Parathyroid adenoma (tissue), 2 donors: ENCODE results near the gene CSNK1G3.

Experiments
- H2AFZ ChIP-seq: fragments of 300-600 bp; sonication (generic); one replicate; pipeline ENCODE4 v1.7.0; 2017; ENCODE audit warnings: antibody characterized with exemption, mild to moderate bottlenecking
- H3K27ac ChIP-seq: fragments of 300-600 bp; sonication (generic); one replicate; pipeline ENCODE4 v1.7.0; 2017
- H3K27me3 ChIP-seq: fragments of 300-600 bp; sonication (generic); one replicate; pipeline ENCODE4 v1.7.0; 2017; ENCODE audit warnings: low read length; ENCODE audit not compliant: control insufficient read depth, insufficient read depth
- H3K36me3 ChIP-seq: fragments of 300-600 bp; sonication (generic); one replicate; pipeline ENCODE4 v1.7.0; 2017; ENCODE audit warnings: low read length; ENCODE audit not compliant: control insufficient read depth, insufficient read depth
- H3K4me1 ChIP-seq: fragments of 300-600 bp; sonication (generic); one replicate; pipeline ENCODE4 v1.7.0; 2017; ENCODE audit warnings: control low read depth
- H3K4me2 ChIP-seq: fragments of 300-600 bp; sonication (generic); one replicate; pipeline ENCODE4 v1.7.0; 2017; ENCODE audit warnings: low read length
- H3K4me3 ChIP-seq: fragments of 300-600 bp; sonication (generic); one replicate; pipeline ENCODE4 v1.7.0; 2017; ENCODE audit warnings: low read depth, low read length
- H3K79me2 ChIP-seq: fragments of 300-600 bp; sonication (generic); one replicate; pipeline ENCODE4 v1.7.0; 2017; ENCODE audit warnings: control low read depth
- H3K9ac ChIP-seq: fragments of 300-600 bp; sonication (generic); one replicate; pipeline ENCODE4 v1.7.0; 2017; ENCODE audit warnings: mild to moderate bottlenecking
- H3K9me3 ChIP-seq: fragments of 300-600 bp; sonication (generic); one replicate; pipeline ENCODE4 v1.7.0; 2017; ENCODE audit warnings: low read length; ENCODE audit not compliant: control insufficient read depth
- TF ChIP-seq, protein P1 (sequence below): fragments of 300-600 bp; sonication (generic); IDR thresholded peaks from one replicate; pipeline ENCODE4 v1.7.0; 2017; ENCODE audit warnings: antibody characterized with exemption, mild to moderate bottlenecking
- donor health status: primary hyperparathyroidism.

CSNK1G3 gene

GRCh38 chr5:123538670-123539459 lies 26.9 kb downstream of the CSNK1G3 start:
- Histone ChIP-seq H3K4me1 (no peaks in the 10 kb centered on the region), H3K36me3 (no peaks in the 10 kb centered on the region), H3K4me3 (no peak overlapping the region), H3K79me2 (peaks cover 7% of the 10 kb centered on the region), H3K27ac (no peak overlapping the region), H3K9me3 (no peaks in the 10 kb centered on the region), H3K9ac (no peak overlapping the region), H2AFZ (no peak overlapping the region), H3K27me3 (no peaks in the 10 kb centered on the region), H3K4me2 (no peak overlapping the region)
- TF ChIP-seq, protein P1, sequence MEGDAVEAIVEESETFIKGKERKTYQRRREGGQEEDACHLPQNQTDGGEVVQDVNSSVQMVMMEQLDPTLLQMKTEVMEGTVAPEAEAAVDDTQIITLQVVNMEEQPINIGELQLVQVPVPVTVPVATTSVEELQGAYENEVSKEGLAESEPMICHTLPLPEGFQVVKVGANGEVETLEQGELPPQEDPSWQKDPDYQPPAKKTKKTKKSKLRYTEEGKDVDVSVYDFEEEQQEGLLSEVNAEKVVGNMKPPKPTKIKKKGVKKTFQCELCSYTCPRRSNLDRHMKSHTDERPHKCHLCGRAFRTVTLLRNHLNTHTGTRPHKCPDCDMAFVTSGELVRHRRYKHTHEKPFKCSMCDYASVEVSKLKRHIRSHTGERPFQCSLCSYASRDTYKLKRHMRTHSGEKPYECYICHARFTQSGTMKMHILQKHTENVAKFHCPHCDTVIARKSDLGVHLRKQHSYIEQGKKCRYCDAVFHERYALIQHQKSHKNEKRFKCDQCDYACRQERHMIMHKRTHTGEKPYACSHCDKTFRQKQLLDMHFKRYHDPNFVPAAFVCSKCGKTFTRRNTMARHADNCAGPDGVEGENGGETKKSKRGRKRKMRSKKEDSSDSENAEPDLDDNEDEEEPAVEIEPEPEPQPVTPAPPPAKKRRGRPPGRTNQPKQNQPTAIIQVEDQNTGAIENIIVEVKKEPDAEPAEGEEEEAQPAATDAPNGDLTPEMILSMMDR: no peak

- H3K9ac ChIP-seq: no peak overlapping the region
- no peaks in the 10 kb centered on the region for H3K36me3 ChIP-seq
- H3K4me3 ChIP-seq: no peak overlapping the region
- TF ChIP-seq, protein P1: no peak
- no peaks in the 10 kb centered on the region for H3K9me3 ChIP-seq
- no peak overlapping the region for H3K4me2 ChIP-seq
- H3K79me2 ChIP-seq: peaks cover 4% of the 10 kb centered on the region
- H3K27me3 ChIP-seq: no peaks in the 10 kb centered on the region
- H3K27ac ChIP-seq: no peak overlapping the region
- no peak overlapping the region for H2AFZ ChIP-seq
- H3K4me1 ChIP-seq: no peaks in the 10 kb centered on the region
Observed at GRCh38 chr5:123540534-123540933, 28.6 kb downstream of the CSNK1G3 start.

GRCh38 chr5:123543438-123543837 lies 31.5 kb downstream of the CSNK1G3 start:
- no peak overlapping the region for H3K9ac ChIP-seq
- H3K79me2 ChIP-seq: peaks cover 4% of the 10 kb centered on the region
- no peaks in the 10 kb centered on the region for H3K36me3 ChIP-seq
- no peaks in the 10 kb centered on the region for H3K9me3 ChIP-seq
- no peaks in the 10 kb centered on the region for H3K27me3 ChIP-seq
- H3K27ac ChIP-seq: no peak overlapping the region
- TF ChIP-seq, protein P1: no peak
- no peak overlapping the region for H3K4me3 ChIP-seq
- no peak overlapping the region for H2AFZ ChIP-seq
- no peaks in the 10 kb centered on the region for H3K4me1 ChIP-seq
- H3K4me2 ChIP-seq: no peak overlapping the region

DNA sequence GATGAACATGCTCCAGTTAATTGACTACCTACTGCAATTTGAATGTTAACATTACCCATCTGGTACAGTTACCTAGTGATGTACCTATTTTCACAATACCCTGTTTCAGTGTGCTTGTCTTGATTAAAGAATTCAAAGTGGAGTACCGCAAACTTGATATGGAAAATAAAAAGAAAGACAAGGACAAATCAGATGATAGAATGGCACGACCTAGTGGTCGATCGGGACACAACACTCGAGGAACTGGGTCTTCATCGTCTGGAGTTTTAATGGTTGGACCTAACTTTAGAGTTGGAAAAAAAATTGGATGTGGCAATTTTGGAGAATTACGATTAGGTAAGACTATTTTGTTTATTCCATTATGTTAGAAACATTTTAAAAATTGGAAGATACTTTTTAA lies 33.5 kb downstream of the CSNK1G3 start:
- H3K4me3 ChIP-seq: no peak overlapping the region
- no peak overlapping the region for H3K4me2 ChIP-seq
- H3K36me3 ChIP-seq: no peaks in the 10 kb centered on the region

More for the DNA sequence above, 33.5 kb downstream of the CSNK1G3 start:
- Histone ChIP-seq H3K9ac (no peak overlapping the region), H3K9me3 (no peaks in the 10 kb centered on the region), H3K27me3 (no peaks in the 10 kb centered on the region), H3K27ac (no peak overlapping the region), H3K79me2 (peaks cover 4% of the 10 kb centered on the region), H2AFZ (no peak overlapping the region), H3K4me1 (no peaks in the 10 kb centered on the region)
- TF ChIP-seq, protein P1: peak; percentile 42
